Measurements from ENCODE around the gene NUTM2G. TPM values are rescaled to one million over a fixed set of nuclear protein-coding genes. Genes with fewer than 3 reads are reported as not detected.
"Not testable (repeated sequence)": the region's sequence is repeated elsewhere in the genome, so short reads cannot be mapped to it uniquely, and the experiment has no call there.

Gene NUTM2G
- total and polyA plus RNA-seq, 2 of the 4 experiments (the other 2 are of a cell fraction) = not detected

DNA sequence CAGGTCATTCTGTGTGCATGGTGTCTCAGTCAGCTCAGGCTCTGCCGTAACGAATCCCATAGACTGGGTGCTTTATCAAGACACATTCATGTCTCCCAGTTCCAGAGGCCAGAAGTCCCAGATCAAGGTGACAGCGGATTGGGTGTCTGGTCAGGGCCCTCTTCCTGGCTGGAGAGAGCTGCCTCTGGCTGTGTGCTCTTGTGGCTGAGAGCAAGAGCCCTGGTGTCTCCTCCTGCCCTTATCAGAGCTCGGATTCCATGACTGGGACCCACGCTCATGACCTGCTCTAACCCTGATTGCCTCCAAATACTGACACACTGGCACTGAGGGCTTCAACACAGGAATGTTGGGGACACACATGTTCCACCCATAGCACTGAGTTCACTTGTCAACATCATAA, 6.1 kb downstream of the NUTM2G start:
- H2BK15ac ChIP-seq (ENCODE audit: low read depth, low read length); H3K9me3 ChIP-seq (ENCODE audit: control insufficient read depth, insufficient read depth, low read length); H3K27ac ChIP-seq (ENCODE audit: insufficient read depth, low read length); H4K8ac ChIP-seq (ENCODE audit: low read depth in 2 of 2, low read length in 2 of 2); H3K4ac ChIP-seq (ENCODE audit: low read depth, low read length); CTCF ChIA-PET; in situ Hi-C loops (cut with MboI; ENCODE audit: low sequenced_read_pairs); H2BK120ac ChIP-seq (ENCODE audit: low read depth, low read length); H3K4me3 ChIP-seq (ENCODE audit: insufficient read depth, low read depth, low read length); H4K20me1 ChIP-seq (ENCODE audit: insufficient read depth, low read length); H3K18ac ChIP-seq (ENCODE audit: low read depth, low read length); H4K91ac ChIP-seq (ENCODE audit: insufficient read depth, low read depth, low read length); POLR2A ChIA-PET (ENCODE audit: unreplicated experiment); H3K4me1 ChIP-seq (ENCODE audit: control insufficient read depth, insufficient read depth, low read length); H2AK5ac ChIP-seq (ENCODE audit: low read depth, low read length); H3K9me1 ChIP-seq (ENCODE audit: insufficient read depth, low read length); H2AK9ac ChIP-seq (replicated peaks; ENCODE audit: low read depth, low read length, poor library complexity); H3K27me3 ChIP-seq (ENCODE audit: control insufficient read depth, insufficient read depth, low read length); H3K79me1 ChIP-seq (ENCODE audit: low read depth in 1 of 2, low read length in 2 of 2); intact Hi-C loops (cut with micrococcal nuclease); H2BK5ac ChIP-seq (ENCODE audit: low read depth, low read length, poor library complexity, severe bottlenecking); H3K56ac ChIP-seq (ENCODE audit: extremely low read depth, insufficient read depth, low read length); BruUV-seq (replicated peaks); H3K23ac ChIP-seq (ENCODE audit: low read depth, low read length); H2AFZ ChIP-seq (replicated peaks; ENCODE audit: low read length, poor library complexity); H3K14ac ChIP-seq (replicated peaks; ENCODE audit: low read depth, low read length); H3K36me3 ChIP-seq (ENCODE audit: control insufficient read depth, insufficient read depth, low read length); H4K5ac ChIP-seq (ENCODE audit: low read depth, low read length); dilution Hi-C loops (cut with HindIII; ENCODE audit: low sequenced_read_pairs, unreplicated experiment); H3K9ac ChIP-seq (ENCODE audit: low read depth, low read length); H3K4me2 ChIP-seq (ENCODE audit: low read depth, low read length); H2BK20ac ChIP-seq (ENCODE audit: low read depth, low read length); ATAC-seq (ENCODE audit: low read depth); DNase-seq: not testable (repeated sequence)
- WGBS, 2 experiments (ENCODE audit: extremely low coverage in 2 of 2, insufficient read length in 1 of 2) = no CpG with 5 or more reads among the region's 5 CpGs

GRCh38 chr9:96935401-96935800, 6.8 kb downstream of the NUTM2G start:
- H3K9me3 ChIP-seq (ENCODE audit: control insufficient read depth, insufficient read depth, low read length); H3K27ac ChIP-seq (ENCODE audit: insufficient read depth, low read length); BruUV-seq (replicated peaks); H3K9ac ChIP-seq (ENCODE audit: low read depth, low read length); H3K79me1 ChIP-seq (ENCODE audit: low read depth in 1 of 2, low read length in 2 of 2); DNase-seq; H3K4me2 ChIP-seq (ENCODE audit: low read depth, low read length); H2AK5ac ChIP-seq (ENCODE audit: low read depth, low read length); H3K36me3 ChIP-seq (ENCODE audit: control insufficient read depth, insufficient read depth, low read length); H4K5ac ChIP-seq (ENCODE audit: low read depth, low read length); H4K91ac ChIP-seq (ENCODE audit: insufficient read depth, low read depth, low read length); H3K14ac ChIP-seq (replicated peaks; ENCODE audit: low read depth, low read length); H2AFZ ChIP-seq (replicated peaks; ENCODE audit: low read length, poor library complexity); CTCF ChIA-PET; H2BK15ac ChIP-seq (ENCODE audit: low read depth, low read length); H2AK9ac ChIP-seq (replicated peaks; ENCODE audit: low read depth, low read length, poor library complexity); H4K20me1 ChIP-seq (ENCODE audit: insufficient read depth, low read length); H3K18ac ChIP-seq (ENCODE audit: low read depth, low read length); POLR2A ChIA-PET (ENCODE audit: unreplicated experiment); H3K27me3 ChIP-seq (ENCODE audit: control insufficient read depth, insufficient read depth, low read length); H3K23ac ChIP-seq (ENCODE audit: low read depth, low read length); H3K4me3 ChIP-seq (ENCODE audit: insufficient read depth, low read depth, low read length); dilution Hi-C loops (cut with HindIII; ENCODE audit: low sequenced_read_pairs, unreplicated experiment); H3K56ac ChIP-seq (ENCODE audit: extremely low read depth, insufficient read depth, low read length); H4K8ac ChIP-seq (ENCODE audit: low read depth in 2 of 2, low read length in 2 of 2); H2BK5ac ChIP-seq (ENCODE audit: low read depth, low read length, poor library complexity, severe bottlenecking); in situ Hi-C loops (cut with MboI; ENCODE audit: low sequenced_read_pairs); H3K4ac ChIP-seq (ENCODE audit: low read depth, low read length); intact Hi-C loops (cut with micrococcal nuclease); H3K9me1 ChIP-seq (ENCODE audit: insufficient read depth, low read length); ATAC-seq (ENCODE audit: low read depth); H2BK120ac ChIP-seq (ENCODE audit: low read depth, low read length); H2BK20ac ChIP-seq (ENCODE audit: low read depth, low read length); H3K4me1 ChIP-seq (ENCODE audit: control insufficient read depth, insufficient read depth, low read length): not testable (repeated sequence)
- 73% methylated on average over 7 of the region's 15 CpGs; no CpG with 5 or more reads in 1 of the 2 experiments for WGBS, 2 experiments (ENCODE audit: extremely low coverage in 2 of 2, insufficient read length in 1 of 2)
